ENCODE data around the gene RNF213.

- no peak for TF ChIP-seq POLR2A (IDR thresholded peaks at IDR 0.05)
- no peak for TF ChIP-seq CTCF (IDR thresholded peaks at IDR 0.05)
- TF ChIP-seq EP300 (IDR thresholded peaks at IDR 0.05; ENCODE audit: low read depth), result no peak
Observed at GRCh38 chr17:80279895-80280294, 19.2 kb downstream of the RNF213 start.
